Neural cell (in vitro differentiated cells): Measurements from ENCODE around the gene RMDN2. TPM values are rescaled to one million over a fixed set of nuclear protein-coding genes. Genes with fewer than 3 reads are reported as not detected.

ENCODE experiments used
- H2AFZ ChIP-seq: fragments of 200-600, 300-800 bp; sonication (generic), shearing (Covaris generic); 2 replicates; pipeline ENCODE4 v1.6.0; 2014; ENCODE audit warnings: low read depth, mild to moderate bottlenecking, antibody characterized with exemption, low read length, moderate library complexity
- H3F3A ChIP-seq: fragments of 200-600 bp; shearing (Covaris generic); 2 replicates; pipeline ENCODE4 v1.6.1; 2016; ENCODE audit warnings: mild to moderate bottlenecking, moderate library complexity, mixed read lengths, antibody characterized with exemption, low read length; ENCODE audit not compliant: insufficient read depth, poor library complexity, severe bottlenecking
- H3K27ac ChIP-seq: fragments of 200-600, 300-800 bp; sonication (generic), shearing (Covaris generic); 2 replicates; pipeline ENCODE4 v1.5.1; 2014; ENCODE audit warnings: mild to moderate bottlenecking, low read length, moderate library complexity
- H3K27me3 ChIP-seq: fragments of 300-800, 200-600 bp; sonication (generic), shearing (Covaris generic); 2 replicates; pipeline ENCODE4 v1.6.0; 2014; ENCODE audit warnings: mild to moderate bottlenecking, low read depth, low read length, moderate library complexity; ENCODE audit not compliant: insufficient read depth
- H3K36me3 ChIP-seq: fragments of 300-800, 200-600 bp; sonication (generic), shearing (Covaris generic); 2 replicates; pipeline ENCODE4 v1.5.1; 2014; ENCODE audit warnings: mild to moderate bottlenecking, antibody characterized with exemption, low read length, moderate library complexity; ENCODE audit not compliant: insufficient read depth
- H3K4me2 ChIP-seq: fragments of 300-800, 200-600 bp; sonication (generic), shearing (Covaris generic); 2 replicates; pipeline ENCODE4 v1.6.0; 2014; ENCODE audit warnings: mild to moderate bottlenecking, low read length
- H3K4me3 ChIP-seq: fragments of 300-800, 200-600 bp; sonication (generic), shearing (Covaris generic); 2 replicates; pipeline ENCODE4 v1.5.1; 2014; ENCODE audit warnings: mild to moderate bottlenecking, low read length, moderate library complexity
- H3K79me2 ChIP-seq: fragments of 200-600 bp; shearing (Covaris generic); replicated peaks from 2 replicates; pipeline ENCODE4 v1.6.0; 2014; ENCODE audit warnings: mild to moderate bottlenecking, low read length, moderate library complexity; ENCODE audit not compliant: insufficient read depth
- H3K9ac ChIP-seq: fragments of 300-800, 200-600 bp; sonication (generic), shearing (Covaris generic); 2 replicates; pipeline ENCODE4 v1.6.1; 2016; ENCODE audit warnings: mild to moderate bottlenecking, low read length, mixed read lengths
- H3K9me2 ChIP-seq: fragments of 200-600 bp; shearing (Covaris generic); 2 replicates; pipeline ENCODE4 v1.6.1; 2016; ENCODE audit warnings: mild to moderate bottlenecking, low read length, mixed read lengths; ENCODE audit not compliant: insufficient read depth
- H3K9me3 ChIP-seq: fragments of 200-600, 300-800 bp; sonication (generic), shearing (Covaris generic); 2 replicates; pipeline ENCODE4 v1.6.1; 2016; ENCODE audit warnings: mild to moderate bottlenecking, mixed run types, low read length, moderate library complexity, mixed read lengths
- H4K20me1 ChIP-seq: fragments of 200-600 bp; shearing (Covaris generic); 2 replicates; pipeline ENCODE4 v1.6.1; 2016; ENCODE audit warnings: mild to moderate bottlenecking, mixed run types; ENCODE audit not compliant: insufficient read depth
- EP300 ChIP-seq: fragments of 450-650 bp; conservative IDR thresholded peaks from 2 replicates; pipeline ENCODE4 v1.6.1; 2014; ENCODE audit warnings: antibody characterized with exemption, mild to moderate bottlenecking, moderate library complexity; ENCODE audit not compliant: poor library complexity, severe bottlenecking
- EZH2 ChIP-seq: fragments of 200-600, 300-800 bp; shearing (Covaris generic), sonication (generic); IDR thresholded peaks from 2 replicates; pipeline ENCODE4 v1.6.1; 2014; ENCODE audit warnings: antibody characterized with exemption, low read length, borderline replicate concordance, mild to moderate bottlenecking; ENCODE audit not compliant: insufficient read depth, poor library complexity, severe bottlenecking
- MXI1 ChIP-seq: fragments of 450-650 bp; conservative IDR thresholded peaks from 2 replicates; pipeline ENCODE4 v1.6.1; 2014; ENCODE audit warnings: antibody characterized with exemption, mild to moderate bottlenecking; ENCODE audit not compliant: poor library complexity, severe bottlenecking
- POLR2AphosphoS5 ChIP-seq: IDR thresholded peaks from 2 replicates; pipeline ENCODE4 v1.6.1; 2012
- RAD21 ChIP-seq: fragments of 450-650 bp; conservative IDR thresholded peaks from 2 replicates; pipeline ENCODE4 v1.6.1; 2014; ENCODE audit warnings: antibody characterized with exemption, mild to moderate bottlenecking, moderate library complexity
- TAF1 ChIP-seq: IDR thresholded peaks from 2 replicates; pipeline ENCODE4 v1.6.1; 2012; ENCODE audit warnings: low read depth
- polyA plus RNA-seq: library from polyadenylated mRNA; depleted of rRNA; stranded (reverse); fragments of >200 nt; gene quantifications from 2 replicates; pipeline ENCODE4 v1.2.3, GENCODE V29; 2014
- TF ChIP-seq, protein P1 (sequence below): IDR thresholded peaks from 2 replicates; pipeline ENCODE4 v1.6.1; 2012; ENCODE audit warnings: borderline replicate concordance
- TF ChIP-seq, protein P2 (sequence below): fragments of 450-650 bp; IDR thresholded peaks from 2 replicates; pipeline ENCODE4 v1.5.1; 2014; ENCODE audit warnings: antibody characterized with exemption, mild to moderate bottlenecking, moderate library complexity; ENCODE audit not compliant: poor library complexity, severe bottlenecking

RMDN2 gene
- polyA plus RNA-seq, 1 donor from 2014 or later: 5.5 TPM

DNA sequence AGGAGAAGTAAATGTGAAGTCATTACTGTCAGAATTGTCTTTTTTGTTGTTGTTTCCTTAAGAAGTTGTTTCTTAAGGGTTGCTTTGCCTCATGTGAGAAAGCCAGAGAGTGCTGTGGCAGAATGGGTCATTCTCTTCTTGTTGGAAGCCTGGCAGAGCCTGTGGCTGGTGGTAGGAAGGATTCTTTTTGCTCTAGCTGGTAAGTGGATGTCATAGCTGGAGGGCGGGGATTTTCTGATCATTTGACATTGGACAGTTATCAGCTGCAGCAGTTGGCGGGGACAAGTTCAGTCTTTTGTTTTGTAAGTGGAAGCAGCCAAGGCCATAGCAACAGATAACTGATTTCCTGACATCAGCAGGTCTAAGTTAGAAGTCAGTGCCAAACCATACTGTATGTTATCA, 5.5 kb upstream of the RMDN2 start:
- TF ChIP-seq, protein P1, sequence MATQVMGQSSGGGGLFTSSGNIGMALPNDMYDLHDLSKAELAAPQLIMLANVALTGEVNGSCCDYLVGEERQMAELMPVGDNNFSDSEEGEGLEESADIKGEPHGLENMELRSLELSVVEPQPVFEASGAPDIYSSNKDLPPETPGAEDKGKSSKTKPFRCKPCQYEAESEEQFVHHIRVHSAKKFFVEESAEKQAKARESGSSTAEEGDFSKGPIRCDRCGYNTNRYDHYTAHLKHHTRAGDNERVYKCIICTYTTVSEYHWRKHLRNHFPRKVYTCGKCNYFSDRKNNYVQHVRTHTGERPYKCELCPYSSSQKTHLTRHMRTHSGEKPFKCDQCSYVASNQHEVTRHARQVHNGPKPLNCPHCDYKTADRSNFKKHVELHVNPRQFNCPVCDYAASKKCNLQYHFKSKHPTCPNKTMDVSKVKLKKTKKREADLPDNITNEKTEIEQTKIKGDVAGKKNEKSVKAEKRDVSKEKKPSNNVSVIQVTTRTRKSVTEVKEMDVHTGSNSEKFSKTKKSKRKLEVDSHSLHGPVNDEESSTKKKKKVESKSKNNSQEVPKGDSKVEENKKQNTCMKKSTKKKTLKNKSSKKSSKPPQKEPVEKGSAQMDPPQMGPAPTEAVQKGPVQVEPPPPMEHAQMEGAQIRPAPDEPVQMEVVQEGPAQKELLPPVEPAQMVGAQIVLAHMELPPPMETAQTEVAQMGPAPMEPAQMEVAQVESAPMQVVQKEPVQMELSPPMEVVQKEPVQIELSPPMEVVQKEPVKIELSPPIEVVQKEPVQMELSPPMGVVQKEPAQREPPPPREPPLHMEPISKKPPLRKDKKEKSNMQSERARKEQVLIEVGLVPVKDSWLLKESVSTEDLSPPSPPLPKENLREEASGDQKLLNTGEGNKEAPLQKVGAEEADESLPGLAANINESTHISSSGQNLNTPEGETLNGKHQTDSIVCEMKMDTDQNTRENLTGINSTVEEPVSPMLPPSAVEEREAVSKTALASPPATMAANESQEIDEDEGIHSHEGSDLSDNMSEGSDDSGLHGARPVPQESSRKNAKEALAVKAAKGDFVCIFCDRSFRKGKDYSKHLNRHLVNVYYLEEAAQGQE: no peak
- TF ChIP-seq POLR2AphosphoS5 (no peak), RAD21 (no peak), EZH2 (no peak), TAF1 (no peak)
- TF ChIP-seq, protein P2, sequence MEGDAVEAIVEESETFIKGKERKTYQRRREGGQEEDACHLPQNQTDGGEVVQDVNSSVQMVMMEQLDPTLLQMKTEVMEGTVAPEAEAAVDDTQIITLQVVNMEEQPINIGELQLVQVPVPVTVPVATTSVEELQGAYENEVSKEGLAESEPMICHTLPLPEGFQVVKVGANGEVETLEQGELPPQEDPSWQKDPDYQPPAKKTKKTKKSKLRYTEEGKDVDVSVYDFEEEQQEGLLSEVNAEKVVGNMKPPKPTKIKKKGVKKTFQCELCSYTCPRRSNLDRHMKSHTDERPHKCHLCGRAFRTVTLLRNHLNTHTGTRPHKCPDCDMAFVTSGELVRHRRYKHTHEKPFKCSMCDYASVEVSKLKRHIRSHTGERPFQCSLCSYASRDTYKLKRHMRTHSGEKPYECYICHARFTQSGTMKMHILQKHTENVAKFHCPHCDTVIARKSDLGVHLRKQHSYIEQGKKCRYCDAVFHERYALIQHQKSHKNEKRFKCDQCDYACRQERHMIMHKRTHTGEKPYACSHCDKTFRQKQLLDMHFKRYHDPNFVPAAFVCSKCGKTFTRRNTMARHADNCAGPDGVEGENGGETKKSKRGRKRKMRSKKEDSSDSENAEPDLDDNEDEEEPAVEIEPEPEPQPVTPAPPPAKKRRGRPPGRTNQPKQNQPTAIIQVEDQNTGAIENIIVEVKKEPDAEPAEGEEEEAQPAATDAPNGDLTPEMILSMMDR: no peak
- Histone ChIP-seq H3K36me3 (no peaks in the 10 kb centered on the region), H3K4me2 (no peak overlapping the region), H3F3A (no peaks in the 10 kb centered on the region), H3K9me2 (no peaks in the 10 kb centered on the region), H3K9me3 (no peaks in the 10 kb centered on the region), H2AFZ (no peak overlapping the region), H3K79me2 (no peaks in the 10 kb centered on the region), H3K4me3 (no peak overlapping the region), H4K20me1 (no peaks in the 10 kb centered on the region), H3K27me3 (no peaks in the 10 kb centered on the region), H3K27ac (no peak overlapping the region), H3K9ac (no peak overlapping the region)

DNA sequence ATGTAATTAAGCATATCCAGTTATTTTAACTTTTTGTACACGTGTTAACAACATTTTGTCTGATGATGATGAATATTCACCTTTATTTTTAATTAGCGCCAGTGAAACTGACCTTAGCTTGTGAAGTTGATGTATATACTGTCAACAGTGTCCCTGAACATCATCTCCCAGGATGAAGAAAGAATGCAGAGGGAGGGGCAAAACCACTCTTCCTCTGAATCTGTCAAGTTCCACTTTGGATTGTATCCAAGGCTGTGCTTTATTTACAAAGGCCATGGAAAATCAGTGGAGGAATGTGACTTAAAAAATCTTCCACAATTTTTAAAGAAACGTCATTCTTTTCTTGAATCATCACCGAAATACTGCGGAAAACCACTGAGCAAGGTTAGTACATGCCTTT, 4.5 kb upstream of the RMDN2 start:
- H3K27me3 ChIP-seq: no peaks in the 10 kb centered on the region
- H3K9me2 ChIP-seq: no peaks in the 10 kb centered on the region
- H2AFZ ChIP-seq: no peak overlapping the region
- no peak overlapping the region for H3K4me2 ChIP-seq
- no peak for TF ChIP-seq MXI1
- no peak for TF ChIP-seq TAF1
- TF ChIP-seq, protein P2: no peak
- no peak for TF ChIP-seq POLR2AphosphoS5
- TF ChIP-seq EP300: no peak
- H3F3A ChIP-seq: no peaks in the 10 kb centered on the region
- no peak overlapping the region for H3K9ac ChIP-seq
- H4K20me1 ChIP-seq: no peaks in the 10 kb centered on the region
- H3K4me3 ChIP-seq: no peak overlapping the region
- H3K27ac ChIP-seq: no peak overlapping the region
- H3K79me2 ChIP-seq: no peaks in the 10 kb centered on the region
- no peaks in the 10 kb centered on the region for H3K36me3 ChIP-seq
- H3K9me3 ChIP-seq: no peaks in the 10 kb centered on the region
